GM19455 (cell line): ENCODE results near the gene ZMYND8.
"Not testable (repeated sequence)": the region's sequence is repeated elsewhere in the genome, so short reads cannot be mapped to it uniquely, and the experiment has no call there.

Experiments used
- ATAC-seq: cut with Tn5 transposase; IDR thresholded peaks from one replicate; pipeline ENCODE4 v1.9.1; 2021; ENCODE audit not compliant: unreplicated experiment

Gene ZMYND8

GRCh38 chr20:47271046-47271615, 85.4 kb downstream of the ZMYND8 start:
- no peak for ATAC-seq

- ATAC-seq: no peak
Observed at GRCh38 chr20:47269309-47270165, 87.0 kb downstream of the ZMYND8 start.

- ATAC-seq: no peak
Observed at GRCh38 chr20:47267621-47268020, 88.9 kb downstream of the ZMYND8 start.

- ATAC-seq: no peak
Observed at GRCh38 chr20:47266847-47267515, 89.5 kb downstream of the ZMYND8 start.

GRCh38 chr20:47265984-47266383, 90.5 kb downstream of the ZMYND8 start:
- no peak for ATAC-seq

GRCh38 chr20:47265214-47265613, 91.3 kb downstream of the ZMYND8 start:
- no peak for ATAC-seq

DNA sequence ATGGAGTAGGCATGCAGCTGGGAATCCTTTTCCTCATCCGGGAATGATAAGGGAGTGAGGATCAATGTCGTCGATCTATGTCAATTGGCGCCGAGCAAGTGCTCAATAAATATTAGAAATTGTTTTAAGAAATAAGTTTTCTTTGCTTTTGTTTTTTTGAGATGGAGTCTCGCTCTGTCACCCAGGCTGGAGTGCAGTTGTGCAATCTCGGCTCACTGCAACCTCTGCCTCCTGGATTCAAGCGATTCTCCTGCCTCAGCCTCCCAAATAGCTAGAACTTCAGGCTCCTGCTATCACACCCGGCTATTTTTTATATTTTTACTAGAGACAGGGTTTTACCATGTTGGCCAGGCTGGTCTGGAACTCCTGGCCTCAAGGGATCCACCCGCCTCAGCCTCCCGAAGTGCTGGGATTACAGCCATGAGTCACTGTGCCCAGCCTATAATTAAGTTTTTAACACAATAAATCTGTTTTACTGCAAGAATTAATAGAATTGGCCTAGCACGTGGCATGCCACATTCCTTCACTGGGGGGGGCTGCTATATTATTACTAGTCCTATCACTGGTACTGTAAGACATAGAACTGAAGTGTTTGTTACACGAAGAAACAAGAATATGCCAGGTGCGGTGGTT, 92.2 kb downstream of the ZMYND8 start:
- not testable (repeated sequence) for ATAC-seq

GRCh38 chr20:47263465-47264084, 92.9 kb downstream of the ZMYND8 start:
- ATAC-seq: no peak

DNA sequence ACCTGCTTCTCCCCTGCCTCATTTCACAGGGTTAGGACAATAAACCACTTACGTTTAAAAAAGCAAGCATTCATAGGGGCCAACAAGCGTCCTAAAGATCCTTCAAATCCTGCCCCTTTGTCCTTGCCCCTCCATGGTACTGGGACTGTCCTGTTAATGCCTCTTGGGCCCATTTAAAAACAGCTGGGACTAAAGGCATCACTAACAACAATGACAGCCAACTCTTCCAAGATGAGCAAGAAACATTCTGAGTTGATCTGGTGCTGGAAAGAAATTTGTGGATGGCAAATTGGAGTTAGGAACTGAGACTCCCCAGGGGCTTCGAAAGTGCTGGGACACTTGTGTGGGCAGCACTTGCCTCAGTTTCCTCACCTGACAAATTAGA, 93.4 kb downstream of the ZMYND8 start:
- no peak for ATAC-seq

DNA sequence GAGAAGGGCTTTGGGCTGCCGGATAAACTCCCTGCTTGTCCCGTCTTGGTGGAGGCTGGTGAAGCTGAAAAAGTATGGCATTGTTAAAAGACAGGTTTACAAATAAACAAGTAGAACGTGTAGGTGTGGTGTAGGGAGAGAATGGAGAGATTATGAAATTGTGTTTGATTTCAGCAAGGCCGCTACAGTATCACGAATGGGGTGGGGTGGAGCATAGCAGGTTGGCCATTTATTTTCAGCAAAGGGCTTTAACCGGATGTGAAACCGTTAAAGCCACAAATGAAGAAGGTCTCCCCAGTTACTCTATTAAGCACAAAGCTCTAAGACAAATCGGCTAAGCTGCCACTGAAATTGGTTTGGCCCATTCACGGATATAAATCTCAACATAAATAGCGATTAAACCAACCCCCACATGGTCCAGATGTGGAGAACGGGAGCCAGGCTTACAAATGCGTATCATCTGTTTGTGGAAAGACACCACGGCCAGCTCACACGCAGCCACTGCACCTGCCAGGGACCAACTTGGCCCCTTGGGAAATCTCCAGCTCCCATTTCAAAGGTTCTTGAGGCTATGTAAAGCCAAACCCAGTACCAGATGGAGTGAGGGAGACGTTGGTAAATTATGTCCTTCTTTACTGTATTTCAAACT, 94.0 kb downstream of the ZMYND8 start:
- ATAC-seq: peak; percentile 61

- ATAC-seq: peak; percentile 11
Observed at GRCh38 chr20:47262008-47262364, 94.5 kb downstream of the ZMYND8 start.

- not testable (repeated sequence) for ATAC-seq
Observed at GRCh38 chr20:47261161-47261774, 95.2 kb downstream of the ZMYND8 start.

DNA sequence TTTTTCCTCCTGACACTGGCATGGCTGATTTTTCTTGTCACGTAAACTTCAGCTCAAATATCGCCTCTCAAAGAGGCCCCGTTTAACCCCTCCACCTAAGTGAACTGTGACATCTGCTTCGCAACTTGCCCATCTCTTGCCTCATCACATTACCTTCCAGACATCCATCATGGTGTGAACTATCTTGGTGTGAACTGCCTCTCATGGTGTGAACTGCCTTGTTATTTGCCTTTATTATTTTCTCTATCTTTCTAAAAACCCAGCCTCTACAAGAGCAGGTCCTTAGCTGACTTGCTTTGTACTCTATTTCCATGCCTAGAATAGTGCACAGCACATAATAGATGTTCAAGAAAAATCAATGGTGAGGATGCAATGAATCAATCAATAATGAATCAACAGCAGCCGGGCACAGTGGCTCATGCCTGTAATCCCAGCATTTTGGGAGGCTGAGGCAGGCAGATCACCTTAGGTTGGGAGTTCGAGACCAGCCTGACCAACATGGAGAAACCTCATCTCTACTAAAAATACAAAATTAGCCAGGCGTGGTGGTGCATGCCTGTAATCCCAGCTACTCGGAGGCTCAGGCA, 95.9 kb downstream of the ZMYND8 start:
- not testable (repeated sequence) for ATAC-seq

- no peak for ATAC-seq
Observed at GRCh38 chr20:47258745-47259695, 97.5 kb downstream of the ZMYND8 start.

DNA sequence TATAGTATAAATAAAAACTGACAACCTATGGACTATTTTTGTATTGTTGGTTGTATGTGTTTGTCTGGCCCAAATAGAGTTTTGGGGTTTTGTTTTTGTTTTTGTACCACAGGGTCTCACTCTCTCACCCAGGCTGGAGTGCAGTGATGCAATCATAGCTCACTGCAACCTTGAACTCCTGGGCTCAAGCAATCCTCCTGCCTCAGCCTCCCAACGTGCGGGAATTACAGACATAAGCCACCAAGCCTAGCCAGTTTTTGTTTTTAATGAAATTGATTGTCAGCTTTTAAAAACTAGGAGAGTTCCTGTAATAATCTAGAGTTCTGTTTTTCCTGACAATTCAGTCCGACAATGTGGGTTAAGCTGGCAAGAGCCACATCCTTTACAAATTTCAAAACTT, 98.7 kb downstream of the ZMYND8 start:
- no peak for ATAC-seq

- no peak for ATAC-seq
Observed at GRCh38 chr20:47257256-47257655, 99.2 kb downstream of the ZMYND8 start.

GRCh38 chr20:47256668-47257236, 99.7 kb downstream of the ZMYND8 start:
- ATAC-seq: no peak

DNA sequence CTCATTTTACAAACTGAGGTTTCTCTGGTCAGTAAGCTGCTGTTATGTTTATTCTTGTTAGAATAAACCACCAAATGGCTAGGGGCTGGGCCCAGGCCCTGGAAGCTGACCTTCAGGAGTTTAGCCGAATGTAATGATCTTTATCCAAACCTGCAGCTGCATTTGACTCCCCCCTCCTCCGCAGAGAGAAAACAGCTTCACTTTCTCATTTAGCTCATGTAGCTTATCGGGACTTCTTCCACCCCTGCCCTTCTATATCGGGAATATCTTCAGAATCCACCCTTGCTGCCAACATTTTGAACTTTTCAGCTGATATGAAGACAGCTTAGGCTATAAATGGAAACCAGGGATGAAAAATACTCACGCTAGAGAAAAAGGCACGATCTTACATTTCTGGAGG, 102.6 kb downstream of the ZMYND8 start:
- no peak for ATAC-seq
